HG03342 (cell line): ENCODE measurements around the gene APOH.

ENCODE experiments used
- ATAC-seq: cut with Tn5 transposase; IDR thresholded peaks from one replicate; pipeline ENCODE4 v1.9.1; 2021; ENCODE audit warnings: mild to moderate bottlenecking, moderate library complexity; ENCODE audit not compliant: unreplicated experiment

The APOH gene

DNA sequence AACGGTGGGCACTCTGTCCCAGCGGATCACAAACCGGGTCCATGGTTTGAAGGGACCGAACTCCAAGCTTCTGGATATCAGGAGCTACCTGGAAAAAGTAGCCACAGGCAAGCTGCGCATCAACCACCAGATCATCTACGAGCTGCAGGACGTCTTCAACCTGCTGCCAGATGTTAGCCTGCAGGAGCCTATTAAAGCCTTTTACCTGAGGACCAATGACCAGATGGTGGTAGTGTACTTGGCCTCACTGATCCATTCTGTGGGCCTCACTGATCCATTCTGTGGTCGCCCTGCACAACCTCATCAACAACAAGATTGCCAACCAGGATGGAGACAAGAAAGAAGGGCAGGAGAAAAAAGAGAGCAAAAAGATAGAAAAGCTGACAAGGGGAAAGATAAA is 31.0 kb downstream of the APOH start:
- no peak for ATAC-seq

DNA sequence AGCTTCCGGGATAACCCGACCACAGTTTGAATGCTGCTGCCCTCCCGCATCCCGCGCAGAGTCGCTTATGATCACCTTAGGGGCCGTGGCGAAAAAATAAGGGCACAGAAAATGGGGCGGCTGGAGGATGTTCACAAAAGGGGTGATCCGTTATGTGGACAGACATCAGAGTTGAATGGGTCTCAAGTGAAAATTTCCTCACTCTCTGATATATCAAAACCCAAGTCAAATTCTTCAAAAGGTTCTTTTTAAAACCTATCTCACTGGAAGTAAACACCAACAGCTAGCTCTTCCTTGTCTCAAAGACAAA is 36.9 kb downstream of the APOH start:
- no peak for ATAC-seq

DNA sequence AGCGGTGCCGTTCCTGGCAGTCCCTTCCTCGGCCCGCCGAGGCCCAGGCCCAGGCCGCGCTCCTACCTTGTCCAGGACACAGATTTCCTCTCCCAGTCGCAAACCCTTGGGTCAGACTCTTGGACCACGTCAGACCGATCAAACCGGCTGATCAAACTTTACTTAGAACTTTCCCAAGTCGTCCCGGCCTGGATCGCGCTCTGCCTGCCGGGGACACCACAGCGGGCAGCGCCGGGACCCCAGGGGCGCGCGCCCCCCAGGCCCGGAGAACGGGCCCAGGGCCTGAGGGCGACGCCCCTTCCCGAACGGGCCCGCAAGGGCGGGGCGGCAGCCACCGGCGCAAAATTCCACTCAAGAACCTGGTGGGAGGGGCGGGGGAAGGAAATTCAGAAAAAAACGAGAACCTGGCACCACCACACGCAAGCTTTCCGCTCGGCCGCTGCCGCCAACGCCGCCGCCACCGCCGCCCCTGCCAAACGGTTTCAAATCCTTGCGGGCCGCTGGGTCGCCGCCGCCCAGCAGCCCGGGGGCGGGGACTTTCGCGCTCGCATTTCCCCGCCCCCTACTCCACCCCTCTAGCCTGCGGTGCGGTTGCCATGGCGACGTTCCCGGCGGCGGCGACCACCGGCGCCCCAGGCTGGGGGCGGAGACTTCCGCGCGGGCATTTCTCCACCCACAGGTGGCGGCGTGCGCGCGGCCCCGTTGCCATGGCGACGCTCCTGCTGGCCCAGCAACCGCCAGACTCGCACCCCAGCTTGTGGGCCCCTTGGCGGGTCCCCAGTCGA is 37.4 kb downstream of the APOH start, which contains the start of gene CEP112:
Gene CEP112, minus strand, starts transcription at position 541 of the 785 bp plus-strand sequence.
- peak; percentile 63 for ATAC-seq

DNA sequence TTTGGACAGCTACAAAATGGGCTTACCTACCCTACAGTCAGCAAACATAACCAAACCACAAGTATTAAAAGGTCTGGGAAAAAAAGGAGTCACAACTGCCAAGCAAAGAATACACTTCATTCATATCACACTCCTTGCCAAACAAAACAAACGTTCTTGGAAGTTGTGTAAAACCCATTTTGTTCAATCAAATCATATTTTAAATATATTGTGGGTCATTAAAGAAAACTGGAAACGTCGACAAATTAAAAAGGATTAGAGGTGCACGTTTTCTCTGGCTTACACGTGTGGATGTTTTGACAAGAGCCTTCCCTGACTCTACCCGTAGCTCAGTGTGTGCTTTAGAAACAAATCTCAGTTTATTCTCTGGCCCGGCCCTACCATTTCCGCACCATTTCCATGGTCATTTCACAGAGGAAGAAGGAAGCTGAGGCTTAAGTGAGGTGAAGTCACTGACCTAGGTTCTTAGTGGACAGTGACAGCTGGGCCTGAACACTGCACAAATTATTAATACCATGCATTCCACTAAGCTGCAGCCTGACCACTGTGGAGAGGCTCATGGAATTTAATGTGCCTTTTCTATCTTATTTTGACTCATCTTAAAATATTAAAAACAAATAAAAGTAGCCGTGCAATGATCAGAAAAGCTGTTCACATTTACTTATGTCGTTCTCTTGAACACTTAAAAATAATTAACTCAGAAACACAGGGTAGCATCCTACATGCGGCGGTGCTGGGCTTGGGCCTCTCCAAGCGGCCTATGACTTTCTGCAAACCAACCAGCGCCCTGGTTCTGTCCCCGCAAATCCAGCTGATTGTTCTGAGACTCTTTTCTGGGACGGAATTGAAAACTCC is 38.2 kb downstream of the APOH start:
- no peak for ATAC-seq

DNA sequence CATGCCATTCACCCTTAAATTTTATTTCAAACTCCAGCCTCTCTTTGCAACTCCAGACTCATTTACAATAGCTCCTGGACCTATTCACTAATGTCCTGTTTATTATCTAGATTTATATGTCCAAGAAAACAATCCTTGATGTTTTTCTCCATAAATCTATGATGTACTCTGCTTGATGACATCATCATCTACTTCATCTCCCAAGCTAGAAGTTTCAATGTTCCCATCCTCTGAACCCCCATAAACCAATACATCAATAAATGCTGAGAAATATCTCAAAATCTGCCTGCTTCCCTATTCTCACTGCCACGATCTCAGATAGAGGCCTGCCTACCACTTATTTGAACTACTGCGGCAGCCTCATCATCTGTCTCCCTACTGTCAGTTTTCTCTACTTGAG is 41.5 kb downstream of the APOH start:
- no peak for ATAC-seq

DNA sequence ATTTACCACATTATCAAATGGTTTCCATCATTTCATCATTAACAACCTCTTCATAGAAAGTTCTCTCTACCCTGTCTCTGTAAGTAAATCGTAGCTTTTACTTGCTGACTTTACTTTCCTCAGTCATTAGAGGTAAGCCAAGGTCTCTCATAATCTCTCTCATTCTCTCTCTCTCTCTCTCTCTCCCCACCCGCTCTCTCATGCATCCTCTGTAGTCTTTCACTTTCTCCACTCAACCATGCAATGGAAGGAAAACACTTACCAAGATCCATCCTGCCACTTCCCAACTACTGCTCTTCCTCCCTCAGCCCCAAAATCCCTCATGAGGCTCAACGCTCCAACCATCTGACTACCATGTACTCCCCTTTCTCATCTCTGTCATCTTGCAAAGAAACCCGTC is 43.4 kb downstream of the APOH start:
- no peak for ATAC-seq

DNA sequence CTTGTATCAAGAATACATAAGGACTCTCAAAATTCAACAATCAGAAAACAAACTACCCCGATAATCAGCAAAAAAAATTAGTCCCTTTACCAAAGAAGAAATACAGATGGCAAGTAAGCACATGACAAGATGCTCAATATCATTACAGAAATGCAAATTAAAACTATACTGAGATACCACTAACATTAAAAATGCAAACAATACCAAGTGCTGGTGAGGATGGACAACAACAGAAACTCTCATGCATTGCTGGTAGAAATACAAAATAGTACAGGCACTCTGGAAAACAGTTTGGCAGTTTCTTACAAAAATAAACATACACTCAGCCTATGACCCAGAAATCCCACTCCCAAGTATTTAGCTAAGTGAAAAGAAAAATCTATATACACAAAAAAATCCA is 44.8 kb downstream of the APOH start:
- no peak for ATAC-seq

DNA sequence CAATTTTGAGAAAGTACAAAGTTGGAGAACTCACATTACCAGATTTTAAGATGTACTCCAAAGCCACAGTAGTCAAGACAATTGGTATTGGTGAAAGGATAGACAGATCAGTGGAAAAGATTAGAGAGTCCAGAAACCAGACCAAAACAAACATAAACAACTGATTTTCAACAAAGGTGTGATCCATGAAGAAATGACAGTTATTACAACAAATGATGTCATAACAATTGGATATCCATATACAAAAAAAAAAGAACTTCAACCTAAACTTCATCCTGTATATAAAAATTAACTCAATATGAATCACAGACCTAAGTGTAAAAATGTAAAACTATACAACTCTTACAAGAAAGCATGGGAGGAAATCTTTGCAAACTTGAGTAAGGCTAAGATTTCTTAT is 45.7 kb downstream of the APOH start:
- no peak for ATAC-seq

DNA sequence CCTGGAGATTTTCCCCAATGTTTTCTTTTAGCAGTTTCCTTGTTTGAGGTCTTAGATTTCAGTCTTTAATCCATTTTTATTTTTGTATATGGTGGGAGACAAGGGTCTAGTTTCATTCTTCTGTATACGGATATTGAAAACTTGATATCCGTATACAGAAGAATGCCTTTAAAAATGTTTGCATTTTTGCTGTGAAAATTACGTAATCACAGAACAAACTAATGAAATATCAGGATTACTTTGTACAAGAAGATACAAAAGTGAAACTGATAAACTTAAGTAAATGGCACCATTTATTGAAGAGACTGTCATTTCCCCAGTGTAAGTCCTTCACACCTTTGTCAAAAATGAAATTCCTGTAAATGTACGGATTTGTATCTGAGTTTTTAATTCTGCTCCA is 50.6 kb downstream of the APOH start:
- no peak for ATAC-seq

DNA sequence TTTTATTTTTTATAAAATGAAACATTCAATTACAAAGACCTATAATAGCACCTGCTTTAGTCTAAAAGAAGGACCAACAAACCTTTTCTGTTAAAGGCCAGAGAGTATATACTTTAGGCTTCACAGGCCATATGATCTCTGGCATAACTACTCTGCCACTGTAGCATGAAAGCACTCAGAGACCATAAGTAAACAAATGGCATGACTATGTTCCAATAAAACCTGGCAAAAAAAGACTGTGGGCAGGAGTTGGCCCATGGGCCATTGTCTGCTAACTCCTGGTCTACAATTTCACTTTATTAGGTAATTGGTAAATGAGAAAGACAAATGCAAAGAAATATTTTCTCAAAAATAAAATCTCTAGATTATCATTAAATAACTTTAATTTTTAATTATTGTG is 52.2 kb downstream of the APOH start:
- no peak for ATAC-seq

DNA sequence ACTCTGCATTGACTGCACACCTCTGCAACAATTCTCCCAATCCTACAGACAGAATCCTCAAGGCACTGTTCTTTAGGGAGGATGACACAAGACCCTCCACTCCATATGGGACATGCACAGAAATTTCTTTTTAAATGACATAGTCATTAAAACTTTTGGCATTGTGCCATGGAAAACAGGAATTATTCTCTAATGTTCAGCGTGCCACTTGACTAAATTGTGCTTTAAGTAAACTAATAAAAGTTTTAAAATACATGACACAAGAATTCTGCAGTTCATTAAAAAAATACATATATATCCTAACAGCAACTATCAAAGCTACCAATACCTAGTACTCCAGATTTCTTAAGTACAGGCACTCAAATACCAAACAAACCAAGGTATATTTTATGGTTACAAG is 53.3 kb downstream of the APOH start:
- no peak for ATAC-seq

DNA sequence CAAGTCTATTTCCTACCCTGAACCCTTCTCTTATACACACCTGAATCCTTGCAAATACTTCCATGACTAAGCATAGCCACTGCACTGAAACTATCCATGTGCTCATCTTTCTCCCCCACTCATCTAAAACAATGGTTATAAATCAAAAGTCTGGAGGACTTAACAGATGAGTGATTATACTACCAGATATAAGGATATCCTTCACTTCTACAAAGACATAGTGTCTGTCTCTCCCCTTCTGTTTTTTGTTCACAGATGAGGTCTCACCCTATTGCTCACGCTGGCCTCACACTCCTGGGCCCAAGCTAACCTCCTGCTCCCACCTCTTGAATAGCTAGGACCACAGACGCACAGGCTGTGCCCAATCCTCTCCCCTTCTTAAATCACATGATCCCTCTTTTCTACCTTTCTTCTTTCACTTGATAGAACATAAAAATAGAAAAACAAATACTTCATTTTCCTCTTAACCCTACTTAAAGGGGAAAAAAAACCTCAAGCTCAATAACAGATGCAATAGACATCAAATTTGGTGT is 56.5 kb downstream of the APOH start:
- ATAC-seq = no peak

DNA sequence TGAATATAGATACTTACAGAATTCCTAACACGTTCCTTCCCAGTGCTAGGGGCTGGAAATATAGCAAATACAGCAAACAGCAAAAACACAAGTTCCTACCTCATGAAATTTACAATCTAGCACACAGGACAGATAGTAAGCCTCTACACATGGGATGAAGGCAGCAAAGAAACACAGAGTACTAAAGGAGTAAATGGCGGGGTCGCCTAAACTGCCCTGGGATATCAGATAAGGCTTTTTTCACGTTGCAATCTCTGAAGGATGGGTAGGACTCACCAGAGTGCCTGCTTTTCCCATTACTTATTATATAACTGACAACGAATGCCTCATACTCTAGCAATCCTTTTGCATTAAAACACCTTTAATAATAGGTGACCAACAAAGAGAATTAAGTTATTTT is 57.1 kb downstream of the APOH start:
- ATAC-seq = no peak

DNA sequence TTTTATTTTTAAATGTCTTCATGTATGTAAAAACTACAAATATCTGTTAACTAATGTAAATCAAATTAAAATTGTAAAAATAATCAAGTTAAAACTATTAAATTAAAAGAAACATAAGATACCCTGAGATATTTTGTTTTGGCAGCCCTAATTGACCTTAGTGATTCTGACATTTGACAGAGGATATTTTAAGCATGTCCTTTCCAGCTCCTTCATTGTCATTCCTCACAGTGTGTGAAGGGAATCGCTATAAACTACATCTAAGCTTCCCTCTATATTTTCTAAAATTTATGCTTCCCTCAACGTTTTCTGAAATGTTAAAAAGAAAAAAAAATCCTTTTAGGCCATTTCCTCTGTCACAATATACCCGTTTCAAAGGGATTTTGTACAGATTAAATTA is 57.5 kb downstream of the APOH start:
- ATAC-seq = no peak

DNA sequence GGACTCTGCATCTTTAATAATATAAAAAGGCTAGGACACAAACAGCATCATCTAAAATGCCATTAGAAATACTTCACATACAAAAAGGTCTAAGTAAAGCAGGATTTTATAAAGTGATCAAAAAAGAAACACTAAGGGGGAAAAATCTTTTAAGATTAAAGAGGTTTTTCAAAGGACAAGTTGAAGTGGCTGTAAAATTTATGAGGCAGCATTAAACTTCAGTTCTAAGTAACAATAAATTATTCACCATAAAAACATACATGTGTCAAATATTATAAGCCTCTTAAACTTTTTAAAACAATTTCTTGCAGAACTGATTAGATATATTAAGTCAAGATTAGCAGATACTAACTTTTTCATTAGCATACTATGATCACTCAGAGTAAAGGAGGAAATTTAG is 58.0 kb downstream of the APOH start:
- no peak for ATAC-seq

DNA sequence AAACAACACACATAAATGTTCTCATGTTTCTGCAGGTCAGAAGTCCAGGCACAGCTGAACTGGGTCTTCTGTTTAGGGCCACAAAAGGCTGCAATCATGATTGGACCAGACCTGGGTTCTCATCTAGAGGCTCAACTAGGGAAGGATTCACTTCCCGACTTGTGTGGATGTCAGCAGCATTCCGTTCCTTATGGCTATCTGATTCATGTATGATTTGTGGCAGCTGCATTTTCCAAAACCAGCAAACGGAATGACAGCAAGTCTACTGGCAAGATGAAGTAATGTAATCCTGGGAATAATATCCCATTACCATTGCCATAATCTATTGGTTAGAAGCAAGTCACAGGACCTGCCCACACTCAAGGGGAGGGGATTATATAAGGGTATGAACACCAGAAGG is 59.4 kb downstream of the APOH start:
- no peak for ATAC-seq

DNA sequence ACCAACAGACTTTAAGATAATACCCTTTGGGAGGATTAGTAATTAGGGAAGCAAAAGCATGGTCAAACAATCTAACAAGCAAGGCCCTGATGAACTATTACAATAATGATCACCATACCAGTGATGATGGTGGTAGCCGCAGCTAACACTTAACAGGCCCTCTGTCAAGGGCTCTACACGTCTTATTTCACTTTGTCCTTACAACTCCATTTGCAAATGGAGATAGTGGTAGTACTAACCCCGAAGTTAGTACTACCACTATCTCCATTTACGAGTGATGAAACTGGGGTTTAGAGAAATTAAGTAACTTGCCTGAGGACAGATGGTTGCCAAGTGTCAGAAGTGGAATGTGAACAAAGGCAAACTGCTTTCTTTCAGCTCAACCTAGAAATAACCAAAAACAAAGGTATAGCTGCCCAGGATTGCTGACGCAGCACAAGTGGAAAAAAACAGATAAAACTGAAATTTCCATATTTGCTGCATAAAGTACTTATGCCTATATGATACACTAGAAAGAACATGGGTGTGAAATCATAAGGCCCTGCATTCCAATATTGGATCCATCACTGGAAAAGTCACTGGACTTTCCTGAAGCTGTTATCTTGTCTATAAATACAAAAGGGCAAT is 61.9 kb downstream of the APOH start:
- no peak for ATAC-seq

DNA sequence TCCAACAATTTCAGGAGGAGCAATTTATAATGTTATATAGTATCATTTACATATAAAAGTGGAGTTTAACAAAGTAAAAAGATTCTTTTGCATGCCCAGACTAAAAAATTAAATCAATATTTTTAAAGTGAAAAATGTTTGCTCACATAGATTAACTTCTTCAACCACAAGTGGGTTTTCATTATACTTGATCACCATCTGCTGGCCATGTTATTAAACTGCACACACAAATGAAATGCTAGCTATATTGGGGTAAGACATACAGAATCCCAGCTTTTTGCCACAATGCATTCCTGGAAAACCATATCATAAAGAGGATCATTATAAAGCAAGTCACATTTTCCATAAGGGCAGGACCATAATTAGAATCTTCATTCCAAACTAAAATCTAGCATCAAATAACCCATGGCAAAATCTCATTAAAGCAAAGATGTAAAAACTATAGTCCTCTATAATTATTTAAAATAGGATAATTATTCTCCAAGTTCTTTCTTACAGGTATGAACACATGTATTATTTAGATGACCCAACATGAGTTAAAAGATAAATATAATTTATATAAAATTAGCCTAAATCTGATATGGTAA is 63.6 kb downstream of the APOH start:
- ATAC-seq = no peak
